Ascending aorta (tissue), 2 donors: ENCODE data around the gene SHANK1. TPM values are rescaled to one million over a fixed set of nuclear protein-coding genes. Genes with fewer than 3 reads are reported as not detected.

ENCODE experiments used
- DNase-seq, 2 donors: peaks; one replicate each; pipeline ENCODE4 v3.0.0-alpha.2; 2019; ENCODE audit warnings: low spot score in 2 of 2
- H3K27ac ChIP-seq, 2 donors: fragments of 200-600 bp; sonication (generic); one replicate each; pipeline ENCODE4 v1.5.1; 2016 to 2017; ENCODE audit warnings: mild to moderate bottlenecking in 1 of 2
- H3K27me3 ChIP-seq: fragments of 200-600 bp; sonication (generic); one replicate; pipeline ENCODE4 v1.5.1; 2017
- H3K36me3 ChIP-seq, 2 donors: fragments of 200-600 bp; sonication (generic); one replicate each; pipeline ENCODE4 v1.5.1; 2016
- H3K4me1 ChIP-seq, 2 donors: fragments of 200-600 bp; sonication (generic); one replicate each; pipeline ENCODE4 v1.5.1; 2016 to 2017; ENCODE audit warnings: mild to moderate bottlenecking in 1 of 2
- H3K4me3 ChIP-seq, 2 donors: fragments of 200-600 bp; sonication (generic); one replicate each; pipeline ENCODE4 v1.5.1; 2016 to 2017; ENCODE audit warnings: mild to moderate bottlenecking in 1 of 2
- H3K9me3 ChIP-seq, 2 donors: fragments of 200-600 bp; sonication (generic); one replicate each; pipeline ENCODE4 v1.5.1; 2016
- intact Hi-C: fragments of 100-400 bp; cut with DNase I; formaldehyde crosslinking; loops from one replicate; pipeline ENCODE4 v1.15.1; 2023
- total RNA-seq: library from RNA; depleted of rRNA; stranded (reverse); fragments of >200 nt; gene quantifications from one replicate; pipeline ENCODE4 v1.1.0, GENCODE V29; 2016
- TF ChIP-seq, protein P1 (sequence below), 3 experiments: fragments of 200-600 bp in 2 of 3; fragments of 450-650 bp in 1 of 3; sonication (generic) in 2 of 3; IDR thresholded peaks; one replicate each; pipeline ENCODE4 v1.5.1; 2016 to 2019; ENCODE audit warnings: antibody characterized with exemption in 3 of 3, mild to moderate bottlenecking in 1 of 3, moderate library complexity in 1 of 3

The SHANK1 gene
- total RNA-seq, 1 donor from 2014 or later, result 1.3 TPM

DNA sequence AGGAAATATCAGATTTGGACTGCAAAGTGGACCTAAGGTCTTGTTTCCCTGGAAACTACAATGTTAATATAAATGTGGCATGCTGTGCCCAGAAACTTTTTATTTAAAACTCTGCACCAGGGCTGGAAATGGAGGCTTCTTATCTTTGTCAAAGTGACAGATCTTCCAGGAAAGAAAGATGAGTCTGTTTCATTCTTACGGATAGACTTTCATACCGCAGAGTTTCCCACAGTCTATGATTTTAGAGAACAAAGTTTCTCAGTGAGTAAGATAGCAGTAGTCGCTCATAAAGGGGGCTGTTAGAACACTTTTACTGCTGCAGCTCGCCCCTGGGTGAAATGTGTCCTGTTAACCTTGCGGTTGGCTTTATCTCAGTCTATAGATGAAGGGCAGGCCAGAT, 10.3 kb upstream of the SHANK1 start:
- TF ChIP-seq, protein P1, sequence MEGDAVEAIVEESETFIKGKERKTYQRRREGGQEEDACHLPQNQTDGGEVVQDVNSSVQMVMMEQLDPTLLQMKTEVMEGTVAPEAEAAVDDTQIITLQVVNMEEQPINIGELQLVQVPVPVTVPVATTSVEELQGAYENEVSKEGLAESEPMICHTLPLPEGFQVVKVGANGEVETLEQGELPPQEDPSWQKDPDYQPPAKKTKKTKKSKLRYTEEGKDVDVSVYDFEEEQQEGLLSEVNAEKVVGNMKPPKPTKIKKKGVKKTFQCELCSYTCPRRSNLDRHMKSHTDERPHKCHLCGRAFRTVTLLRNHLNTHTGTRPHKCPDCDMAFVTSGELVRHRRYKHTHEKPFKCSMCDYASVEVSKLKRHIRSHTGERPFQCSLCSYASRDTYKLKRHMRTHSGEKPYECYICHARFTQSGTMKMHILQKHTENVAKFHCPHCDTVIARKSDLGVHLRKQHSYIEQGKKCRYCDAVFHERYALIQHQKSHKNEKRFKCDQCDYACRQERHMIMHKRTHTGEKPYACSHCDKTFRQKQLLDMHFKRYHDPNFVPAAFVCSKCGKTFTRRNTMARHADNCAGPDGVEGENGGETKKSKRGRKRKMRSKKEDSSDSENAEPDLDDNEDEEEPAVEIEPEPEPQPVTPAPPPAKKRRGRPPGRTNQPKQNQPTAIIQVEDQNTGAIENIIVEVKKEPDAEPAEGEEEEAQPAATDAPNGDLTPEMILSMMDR (IDR thresholded peaks at IDR 0.05), result no peak
- Histone ChIP-seq H3K27ac (no peak overlapping the region), H3K4me1 (peaks cover 0 to 2% of the 10 kb centered on the region in 2 donors), H3K9me3 (no peaks in the 10 kb centered on the region), H3K4me3 (no peak overlapping the region), H3K27me3 (no peaks in the 10 kb centered on the region), H3K36me3 (no peaks in the 10 kb centered on the region)
- intact Hi-C loops, result no loop called here
- no peak for DNase-seq

DNA sequence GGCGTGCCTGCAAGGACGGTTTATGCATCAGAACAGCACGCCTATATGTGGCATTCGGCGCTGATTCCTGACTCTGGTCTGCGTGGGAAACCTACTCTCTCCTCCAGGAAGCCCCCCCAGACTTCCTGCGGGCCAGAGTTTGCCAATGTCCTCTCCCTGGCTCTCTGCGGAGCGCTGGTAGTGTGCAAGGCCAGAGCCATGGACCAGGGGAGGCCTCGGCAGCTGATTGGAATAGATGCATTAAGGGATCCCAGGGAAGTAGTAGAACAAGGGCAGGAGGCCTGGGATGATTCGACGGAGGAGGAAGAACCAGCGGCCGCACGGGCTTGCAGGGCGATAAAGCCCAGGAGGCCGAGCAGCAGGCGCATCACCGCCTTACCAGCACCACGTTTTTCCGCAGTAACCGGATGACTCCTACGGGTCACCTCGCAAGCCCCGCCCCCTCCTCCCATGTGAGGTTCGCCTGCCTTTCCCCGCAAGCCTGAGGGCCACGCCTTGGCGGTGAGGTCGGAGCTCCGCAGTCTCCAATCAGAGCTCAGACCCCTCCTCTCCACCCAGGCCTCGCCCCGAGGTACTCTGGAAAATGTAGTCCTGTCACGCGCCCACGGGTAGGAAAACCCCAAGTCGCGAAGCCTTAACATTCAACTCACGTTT, 8.6 kb upstream of the SHANK1 start:
- no peaks in the 10 kb centered on the region for H3K27me3 ChIP-seq
- intact Hi-C loops, result no loop called here
- no peaks in the 10 kb centered on the region for H3K9me3 ChIP-seq
- no peak overlapping the region for H3K27ac ChIP-seq
- H3K4me1 ChIP-seq, result peaks cover 6 to 10% of the 10 kb centered on the region in 2 donors
- H3K36me3 ChIP-seq, result no peaks in the 10 kb centered on the region
- TF ChIP-seq, protein P1 (IDR thresholded peaks at IDR 0.05), result no peak
- peak in 1 of 2 donors; percentile 76 for DNase-seq
- no peak overlapping the region for H3K4me3 ChIP-seq

DNA sequence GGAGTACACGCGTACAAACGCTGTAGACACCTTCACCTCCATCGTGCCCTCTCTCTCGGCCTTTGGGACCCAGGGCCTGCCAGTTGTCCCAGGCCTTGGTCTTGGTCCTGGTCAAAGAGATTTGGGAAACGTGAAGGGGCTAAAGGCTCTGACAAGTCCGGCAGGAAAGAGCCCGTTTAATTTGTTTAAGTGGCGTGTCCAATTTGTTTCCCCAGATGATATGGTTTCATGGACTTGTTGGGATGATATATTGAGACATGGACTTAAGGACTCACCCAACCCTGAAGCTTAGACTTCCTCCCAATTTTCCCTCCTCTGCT, 6.3 kb upstream of the SHANK1 start:
- Histone ChIP-seq H3K27me3 (no peaks in the 10 kb centered on the region), H3K4me1 (peaks cover 6 to 10% of the 10 kb centered on the region in 2 donors), H3K36me3 (no peaks in the 10 kb centered on the region), H3K4me3 (peak overlapping the region; percentile 51 to 71), H3K9me3 (no peaks in the 10 kb centered on the region), H3K27ac (no peak overlapping the region)
- intact Hi-C loops, result no loop called here
- TF ChIP-seq, protein P1 (IDR thresholded peaks at IDR 0.05), result no peak
- DNase-seq, result no peak

DNA sequence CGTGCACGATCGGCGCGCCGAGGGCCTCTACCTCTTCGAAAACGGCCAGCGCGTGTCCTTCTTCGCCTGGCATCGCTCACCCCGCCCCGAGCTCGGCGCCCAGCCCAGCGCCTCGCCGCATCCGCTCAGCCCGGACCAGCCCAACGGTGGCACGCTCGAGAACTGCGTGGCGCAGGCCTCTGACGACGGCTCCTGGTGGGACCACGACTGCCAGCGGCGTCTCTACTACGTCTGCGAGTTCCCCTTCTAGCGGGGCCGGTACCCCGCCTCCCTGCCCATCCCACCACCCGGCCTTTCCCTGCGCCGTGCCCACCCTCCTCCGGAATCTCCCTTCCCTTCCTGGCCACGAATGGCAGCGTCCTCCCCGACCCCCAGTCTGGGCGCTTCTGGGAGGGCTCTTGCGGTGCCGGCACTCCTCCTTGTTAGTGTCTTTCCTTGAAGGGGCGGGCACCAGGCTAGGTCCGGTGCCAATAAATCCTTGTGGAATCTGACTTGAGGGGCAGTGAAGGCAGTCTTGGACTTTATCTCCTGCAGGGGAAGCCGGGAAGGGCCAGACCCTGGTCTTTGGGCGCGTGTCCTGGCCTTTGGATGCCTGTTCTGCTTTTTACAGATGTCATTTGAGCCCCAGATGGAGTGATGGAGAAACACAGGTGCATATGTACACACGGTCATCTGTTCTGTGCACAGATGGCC, 5.8 kb upstream of the SHANK1 start:
- H3K4me3 ChIP-seq, result peak overlapping the region; percentile 51 to 71
- TF ChIP-seq, protein P1 (IDR thresholded peaks at IDR 0.05), result no peak
- H3K27me3 ChIP-seq, result no peaks in the 10 kb centered on the region
- intact Hi-C loops, result no loop called here
- peaks cover 6 to 10% of the 10 kb centered on the region in 2 donors for H3K4me1 ChIP-seq
- H3K9me3 ChIP-seq, result no peaks in the 10 kb centered on the region
- H3K27ac ChIP-seq, result peak overlapping the region; percentile 12 to 26
- DNase-seq, result no peak
- no peaks in the 10 kb centered on the region for H3K36me3 ChIP-seq

DNA sequence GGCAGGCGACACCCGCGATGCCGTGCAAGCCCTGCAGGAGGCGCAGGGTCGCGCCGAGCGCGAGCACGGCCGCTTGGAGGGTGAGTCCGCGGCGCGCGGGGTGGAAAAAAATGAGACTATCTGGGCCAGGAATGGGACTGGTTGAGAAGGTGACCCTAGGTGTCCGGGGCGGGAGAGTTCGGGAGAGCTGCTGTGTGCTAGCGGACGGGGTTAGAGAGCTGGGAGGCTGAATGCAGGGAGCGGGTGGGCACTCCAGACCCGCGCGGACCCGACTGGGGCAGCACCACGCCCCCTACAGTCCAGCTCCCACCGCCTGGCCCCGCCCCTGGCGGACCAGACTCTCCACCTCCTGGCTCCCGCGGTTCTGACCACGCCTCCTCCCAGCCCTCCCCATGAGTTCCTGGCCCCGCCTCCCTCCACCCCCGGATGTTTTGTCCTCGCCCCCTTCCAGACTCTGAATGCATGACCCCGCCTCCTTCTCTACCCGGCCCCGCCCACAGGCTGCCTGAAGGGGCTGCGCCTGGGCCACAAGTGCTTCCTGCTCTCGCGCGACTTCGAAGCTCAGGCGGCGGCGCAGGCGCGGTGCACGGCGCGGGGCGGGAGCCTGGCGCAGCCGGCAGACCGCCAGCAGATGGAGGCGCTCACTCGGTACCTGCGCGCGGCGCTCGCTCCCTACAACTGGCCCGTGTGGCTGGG, 5.1 kb upstream of the SHANK1 start:
- Histone ChIP-seq H3K36me3 (no peaks in the 10 kb centered on the region), H3K27me3 (no peaks in the 10 kb centered on the region), H3K9me3 (no peaks in the 10 kb centered on the region), H3K4me3 (peak overlapping the region; percentile 51 to 71), H3K4me1 (peaks cover 6 to 10% of the 10 kb centered on the region in 2 donors), H3K27ac (peak overlapping the region; percentile 12 to 26)
- peak; percentile 85 to 96 for DNase-seq
- intact Hi-C loops, result no loop called here
- TF ChIP-seq, protein P1 (IDR thresholded peaks at IDR 0.05), result peak; percentile 44 to 68 (median 63)
